Sigmoid colon (tissue), 7 donors: ENCODE results near the gene CECR2. TPM values are rescaled to one million over a fixed set of nuclear protein-coding genes. Genes with fewer than 3 reads are reported as not detected.
A peak's percentile ranks its signal among the peaks of the same experiment; 100 is the strongest.
"Not testable (repeated sequence)": the region's sequence is repeated elsewhere in the genome, so short reads cannot be mapped to it uniquely, and the experiment has no call there.

Source experiments
- DNase-seq: peaks from one replicate; pipeline ENCODE4 v3.0.0-alpha.2; 2019
- H3K27ac ChIP-seq, 4 donors: fragments of 200-600 bp; sonication (generic); one replicate each; pipeline ENCODE4 v1.5.1; 2016 to 2019; ENCODE audit warnings: mild to moderate bottlenecking in 1 of 4
- H3K27me3 ChIP-seq, 3 donors: fragments of 200-600 bp; sonication (generic); one replicate each; pipeline ENCODE4 v1.5.1; 2019; ENCODE audit warnings: mild to moderate bottlenecking in 1 of 3
- H3K36me3 ChIP-seq, 4 donors: fragments of 200-600 bp; sonication (generic); one replicate each; pipeline ENCODE4 v1.5.1; 2016 to 2019
- H3K4me1 ChIP-seq, 4 donors: fragments of 200-600 bp; sonication (generic); one replicate each; pipeline ENCODE4 v1.5.1; 2017 to 2019
- H3K4me3 ChIP-seq, 4 donors: fragments of 200-600 bp; sonication (generic); one replicate each; pipeline ENCODE4 v1.5.1; 2017 to 2019; ENCODE audit warnings: mild to moderate bottlenecking in 2 of 4, moderate library complexity in 1 of 4
- H3K9me3 ChIP-seq, 4 donors: fragments of 200-600 bp in 3 of 4; sonication (generic) in 3 of 4; one replicate each; pipeline versions ENCODE4 v1.5.1 to v1.6.1; 2013 to 2019
- EP300 ChIP-seq, 4 donors: sonication (generic); formaldehyde crosslinking; IDR thresholded peaks; one replicate each; pipeline ENCODE4 v1.6.1; 2017; ENCODE audit warnings: antibody characterized with exemption in 4 of 4
- POLR2A ChIP-seq, 2 donors: fragments of 450-650 bp; IDR thresholded peaks; one replicate each; pipeline ENCODE4 v1.6.1; 2016; ENCODE audit warnings: antibody characterized with exemption in 2 of 2, mild to moderate bottlenecking in 2 of 2, moderate library complexity in 2 of 2
- POLR2AphosphoS5 ChIP-seq, 4 donors: sonication (generic); formaldehyde crosslinking; IDR thresholded peaks; one replicate each; pipeline ENCODE4 v1.6.1; 2017; ENCODE audit warnings: antibody characterized with exemption in 4 of 4
- WGBS, 2 donors: extraction: QIAGEN DNeasy Blood & Tissue Kit; methylation state at CpG; one replicate each; pipeline ENCODE4 v1.1.7; 2013; 5-methylcytosine and 5-hydroxymethylcytosine counted together
- intact Hi-C: fragments of 100-400 bp; cut with DNase I; formaldehyde crosslinking; loops from one replicate; pipeline ENCODE4 v1.15.1; 2023
- polyA plus RNA-seq, 3 donors: library from polyadenylated mRNA; stranded (reverse); fragments of 200-250 nt; gene quantifications; one replicate each; pipeline ENCODE4 v1.2.3, GENCODE V29; 2013
- total RNA-seq, 4 donors: library from RNA; depleted of rRNA; stranded (reverse); fragments of >200 nt; gene quantifications; one replicate each; pipeline ENCODE4 v1.1.0, GENCODE V29; 2016
- TF ChIP-seq, protein P1 (sequence below), 4 experiments: fragments of 450-650 bp in 3 of 4; fragments of 200-600 bp in 1 of 4; IDR thresholded peaks; one replicate each; pipeline ENCODE4 v1.5.1; 2016 to 2019; ENCODE audit warnings: antibody characterized with exemption in 4 of 4, mild to moderate bottlenecking in 3 of 4, moderate library complexity in 2 of 4
- donor health status: healthy with polysubstance abuse.
- donor health status: Bipolar disorder and iron deficiency.
- donor health status: healthy.

CECR2 gene
- total and polyA plus RNA-seq, 7 donors: 0.39 to 2.8 (median 1.3) TPM; not detected in 1

GRCh38 chr22:17562906-17563870 is 193.9 kb downstream of the CECR2 start, which contains the start of gene SLC25A18:
Gene SLC25A18 (plus strand): TSS chr22:17563498. CDS start chr22:17579945, 16,447 bp downstream.
- H3K4me1 ChIP-seq: peaks cover 0 to 43% (median 23%) of the 10 kb centered on the region in 4 donors
- TF ChIP-seq EP300 (IDR thresholded peaks at IDR 0.05): peak in 3 of 4 donors; percentile 27 to 74 (median 72)
- peak; percentile 49 to 80 (median 60) for TF ChIP-seq POLR2AphosphoS5 (IDR thresholded peaks at IDR 0.05)
- TF ChIP-seq, protein P1, sequence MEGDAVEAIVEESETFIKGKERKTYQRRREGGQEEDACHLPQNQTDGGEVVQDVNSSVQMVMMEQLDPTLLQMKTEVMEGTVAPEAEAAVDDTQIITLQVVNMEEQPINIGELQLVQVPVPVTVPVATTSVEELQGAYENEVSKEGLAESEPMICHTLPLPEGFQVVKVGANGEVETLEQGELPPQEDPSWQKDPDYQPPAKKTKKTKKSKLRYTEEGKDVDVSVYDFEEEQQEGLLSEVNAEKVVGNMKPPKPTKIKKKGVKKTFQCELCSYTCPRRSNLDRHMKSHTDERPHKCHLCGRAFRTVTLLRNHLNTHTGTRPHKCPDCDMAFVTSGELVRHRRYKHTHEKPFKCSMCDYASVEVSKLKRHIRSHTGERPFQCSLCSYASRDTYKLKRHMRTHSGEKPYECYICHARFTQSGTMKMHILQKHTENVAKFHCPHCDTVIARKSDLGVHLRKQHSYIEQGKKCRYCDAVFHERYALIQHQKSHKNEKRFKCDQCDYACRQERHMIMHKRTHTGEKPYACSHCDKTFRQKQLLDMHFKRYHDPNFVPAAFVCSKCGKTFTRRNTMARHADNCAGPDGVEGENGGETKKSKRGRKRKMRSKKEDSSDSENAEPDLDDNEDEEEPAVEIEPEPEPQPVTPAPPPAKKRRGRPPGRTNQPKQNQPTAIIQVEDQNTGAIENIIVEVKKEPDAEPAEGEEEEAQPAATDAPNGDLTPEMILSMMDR (IDR thresholded peaks at IDR 0.05): peak in 1 of 4 experiments; percentile 39
- TF ChIP-seq POLR2A (IDR thresholded peaks at IDR 0.05): no peak
- peak; percentile 90 for DNase-seq
- 65 to 72% methylated on average over 17 of the region's 17 CpGs for WGBS, 2 donors
- intact Hi-C loops: no loop called here
- H3K27me3 ChIP-seq: no peaks in the 10 kb centered on the region
- H3K36me3 ChIP-seq: no peaks in the 10 kb centered on the region
- H3K27ac ChIP-seq: peak within 1 kb of the TSS; percentile 78 to 88 (median 80)
- H3K9me3 ChIP-seq: no peaks in the 10 kb centered on the region
- peak within 1 kb of the TSS; percentile 5 to 28 (median 16) for H3K4me3 ChIP-seq

DNA sequence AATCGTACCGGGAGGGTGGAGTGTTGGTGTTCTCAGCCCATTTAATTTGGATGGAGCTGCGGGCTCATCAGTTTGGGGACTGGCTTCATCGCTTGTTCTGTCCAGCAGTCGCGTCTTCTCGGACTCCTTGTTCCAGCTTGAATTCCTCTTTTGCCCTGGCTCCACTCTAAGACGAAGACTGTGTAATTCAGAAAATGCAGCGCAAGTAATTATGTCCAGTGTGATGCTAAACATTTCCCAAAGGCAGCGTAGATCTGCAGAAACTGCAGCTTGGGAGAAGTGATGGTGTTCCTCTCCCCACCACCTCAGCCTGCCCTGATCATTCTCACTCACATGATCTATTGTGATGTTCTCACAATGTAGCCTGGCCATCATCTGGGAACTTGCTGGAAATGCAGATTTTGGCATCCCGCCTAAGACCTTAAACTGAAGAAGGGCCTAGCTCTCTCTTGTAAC is 194.7 kb downstream of the CECR2 start:
- Histone ChIP-seq H3K9me3 (no peaks in the 10 kb centered on the region), H3K27ac (peak overlapping the region; percentile 78 to 88 (median 80)), H3K4me1 (peaks cover 0 to 38% (median 23%) of the 10 kb centered on the region in 4 donors), H3K4me3 (peak overlapping the region; percentile 5 to 28 (median 16)), H3K36me3 (no peaks in the 10 kb centered on the region), H3K27me3 (no peaks in the 10 kb centered on the region)
- 85 to 86% methylated on average over 11 of the region's 11 CpGs for WGBS, 2 donors
- TF ChIP-seq POLR2AphosphoS5 (IDR thresholded peaks at IDR 0.05) (peak; percentile 65 to 92 (median 88)), POLR2A (IDR thresholded peaks at IDR 0.05) (peak in 1 of 2 donors; percentile 18), EP300 (IDR thresholded peaks at IDR 0.05) (peak; percentile 26 to 98 (median 87))
- TF ChIP-seq, protein P1 (IDR thresholded peaks at IDR 0.05): peak in 1 of 4 experiments; percentile 13
- peak; percentile 92 for DNase-seq
- intact Hi-C loops: no loop called here

GRCh38 chr22:17566016-17566687 is 196.9 kb downstream of the CECR2 start:
- H3K27ac ChIP-seq: peak overlapping the region in 3 of 4 donors; percentile 78 to 88 (median 81)
- H3K4me1 ChIP-seq: peaks cover 0 to 56% (median 37%) of the 10 kb centered on the region in 4 donors
- H3K4me3 ChIP-seq: not testable (repeated sequence)

DNA sequence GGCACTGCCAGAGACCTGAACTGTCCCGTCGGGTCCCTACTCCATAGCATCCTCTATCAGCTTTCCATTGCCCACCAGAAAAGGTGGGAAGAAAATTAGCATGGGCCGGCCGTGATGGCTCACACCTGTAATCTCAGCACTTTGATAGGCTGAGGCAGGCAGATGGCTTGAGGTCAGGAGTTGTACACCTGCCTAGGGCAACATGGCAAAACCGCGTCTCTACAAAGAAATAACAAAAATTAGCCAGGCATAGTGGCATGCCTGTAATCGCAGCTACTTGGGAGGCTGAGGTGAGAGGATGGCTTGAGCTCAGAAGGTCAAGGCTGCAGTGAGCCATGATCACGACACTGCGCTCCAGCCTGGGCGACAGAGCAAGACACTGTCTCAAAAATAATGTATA is 197.5 kb downstream of the CECR2 start:
- intact Hi-C loops: loop anchor here (5.0 kb wide), 3 partner anchors 141 to 511 kb away; partner anchors contain the start of gene PEX26
- H3K4me3 ChIP-seq: no peak overlapping the region

More at GRCh38 chr22:17566016-17566687, 196.9 kb downstream of the CECR2 start:
- intact Hi-C loops: loop anchor here (5.0 kb wide), 3 partner anchors 141 to 511 kb away; partner anchors contain the start of gene PEX26
- DNase-seq, H3K36me3 ChIP-seq, H3K9me3 ChIP-seq, H3K27me3 ChIP-seq: not testable (repeated sequence)
- WGBS, 2 donors: 92 to 94% methylated on average over 19 of the region's 19 CpGs

More for the DNA sequence above, 197.5 kb downstream of the CECR2 start:
- TF ChIP-seq POLR2A (IDR thresholded peaks at IDR 0.05): no peak
- TF ChIP-seq, protein P1 (IDR thresholded peaks at IDR 0.05): no peak
- TF ChIP-seq POLR2AphosphoS5 (IDR thresholded peaks at IDR 0.05): no peak
- no peak for TF ChIP-seq EP300 (IDR thresholded peaks at IDR 0.05)
- H3K27me3 ChIP-seq: no peaks in the 10 kb centered on the region
- H3K4me1 ChIP-seq: peaks cover 0 to 62% (median 44%) of the 10 kb centered on the region in 4 donors
- peak overlapping the region in 3 of 4 donors; percentile 31 to 88 (median 81) for H3K27ac ChIP-seq
- 83 to 90% methylated on average over 10 of the region's 10 CpGs for WGBS, 2 donors
- no peaks in the 10 kb centered on the region for H3K36me3 ChIP-seq
- no peaks in the 10 kb centered on the region for H3K9me3 ChIP-seq
- DNase-seq: no peak
